HG03460 (cell line): Measurements from ENCODE around the gene LIX1.
"Not testable (repeated sequence)": the region's sequence is repeated elsewhere in the genome, so short reads cannot be mapped to it uniquely, and the experiment has no call there.

Experiments used
- ATAC-seq: cut with Tn5 transposase; IDR thresholded peaks from one replicate; pipeline ENCODE4 v1.9.1; 2021; ENCODE audit not compliant: unreplicated experiment

The LIX1 gene

DNA sequence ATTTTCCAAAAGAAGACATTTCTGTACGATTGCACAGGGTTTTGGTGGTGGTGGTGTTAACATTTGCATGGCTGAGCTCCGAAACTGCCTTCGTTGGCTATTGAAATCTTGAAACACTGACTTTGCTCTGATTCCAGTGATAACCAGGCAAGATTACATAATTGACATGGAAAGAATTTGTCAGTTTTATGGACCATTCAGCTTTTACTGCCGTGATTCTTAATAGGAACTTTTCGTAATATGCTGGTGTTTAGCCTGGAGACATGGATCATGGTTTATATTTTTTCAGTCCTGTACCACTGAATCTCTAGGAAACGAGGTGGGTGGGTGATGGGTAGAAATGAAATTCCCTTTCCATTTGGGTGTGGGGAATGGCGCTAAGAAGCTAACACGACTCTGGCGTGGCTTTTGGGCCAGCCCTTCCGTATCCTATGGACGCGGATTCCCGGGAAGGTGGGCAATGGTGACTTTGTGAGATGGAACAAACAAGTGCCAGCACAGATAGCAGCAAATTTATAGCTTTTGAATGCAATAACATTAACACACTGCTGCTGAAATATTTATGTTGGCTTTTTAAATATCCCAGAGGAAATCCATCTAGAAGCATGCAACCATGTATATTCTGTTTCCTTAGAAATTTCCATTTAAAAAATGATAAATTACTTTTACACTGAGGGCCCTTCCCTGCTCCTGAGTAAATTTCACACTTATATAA is 36.8 kb downstream of the LIX1 start:
- no peak for ATAC-seq

- ATAC-seq = no peak
Observed at GRCh38 chr5:97102010-97102470, 40.4 kb downstream of the LIX1 start.

GRCh38 chr5:97101189-97101910 is 41.1 kb downstream of the LIX1 start:
- no peak for ATAC-seq

DNA sequence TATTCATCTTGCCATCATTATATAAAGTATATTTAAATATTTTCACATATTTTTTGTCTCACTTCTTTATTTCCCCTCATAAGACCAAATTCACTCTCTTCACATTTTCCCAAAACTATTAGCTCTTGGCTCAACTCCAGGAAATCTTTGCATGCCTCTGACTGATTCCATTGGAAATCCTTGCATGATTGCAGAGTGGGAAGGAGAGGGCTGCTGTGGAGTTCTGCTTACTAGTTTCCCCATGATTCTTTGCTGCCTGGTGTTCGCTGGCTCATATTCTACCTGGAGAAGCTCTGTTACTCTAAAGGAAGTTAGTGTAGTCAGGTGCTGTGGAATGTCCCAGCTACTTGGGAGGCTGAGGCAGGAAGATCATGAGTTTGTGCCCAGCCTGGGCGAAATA is 41.9 kb downstream of the LIX1 start:
- no peak for ATAC-seq

DNA sequence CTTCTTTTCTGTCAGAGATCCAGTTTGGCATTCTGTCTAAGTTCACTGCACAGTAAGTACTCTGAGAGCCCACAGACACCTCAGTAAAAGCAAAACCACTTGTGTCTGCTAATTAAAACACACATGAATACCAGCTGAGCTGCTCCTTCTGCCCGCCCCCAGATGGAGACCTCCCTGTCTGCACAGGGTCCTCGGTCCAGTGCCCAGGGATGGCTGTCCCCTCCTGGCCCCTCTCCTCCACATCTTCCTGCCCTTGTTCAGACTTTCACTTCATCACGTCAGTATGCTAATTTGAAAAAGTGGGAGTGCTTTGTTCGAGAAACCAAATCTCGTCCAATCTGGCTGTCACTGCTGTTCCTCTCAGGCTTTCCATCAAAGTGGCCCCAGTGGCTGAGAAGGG is 43.5 kb downstream of the LIX1 start:
- no peak for ATAC-seq

GRCh38 chr5:97097326-97098230 is 44.8 kb downstream of the LIX1 start:
- no peak for ATAC-seq

GRCh38 chr5:97096846-97097245 is 45.6 kb downstream of the LIX1 start:
- ATAC-seq = no peak

DNA sequence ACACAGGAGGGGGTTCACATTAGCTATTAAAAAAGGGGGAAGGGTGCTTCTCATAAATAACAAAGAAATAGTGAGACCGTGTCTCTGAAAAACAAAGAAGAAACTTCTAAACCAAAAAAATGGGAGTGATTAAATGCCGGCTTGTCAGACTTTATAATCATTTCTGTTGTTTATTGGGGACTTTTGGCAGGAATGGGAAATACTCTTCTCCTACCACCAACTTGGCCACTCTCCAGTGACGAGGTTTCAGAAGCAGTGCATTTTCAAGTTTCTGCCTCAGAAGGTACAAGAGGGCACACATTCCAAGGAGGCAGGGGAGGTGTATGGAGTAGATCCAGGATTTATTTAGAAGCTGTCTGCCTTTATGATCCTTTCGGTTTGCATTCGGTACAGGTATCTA is 46.2 kb downstream of the LIX1 start:
- ATAC-seq = no peak

DNA sequence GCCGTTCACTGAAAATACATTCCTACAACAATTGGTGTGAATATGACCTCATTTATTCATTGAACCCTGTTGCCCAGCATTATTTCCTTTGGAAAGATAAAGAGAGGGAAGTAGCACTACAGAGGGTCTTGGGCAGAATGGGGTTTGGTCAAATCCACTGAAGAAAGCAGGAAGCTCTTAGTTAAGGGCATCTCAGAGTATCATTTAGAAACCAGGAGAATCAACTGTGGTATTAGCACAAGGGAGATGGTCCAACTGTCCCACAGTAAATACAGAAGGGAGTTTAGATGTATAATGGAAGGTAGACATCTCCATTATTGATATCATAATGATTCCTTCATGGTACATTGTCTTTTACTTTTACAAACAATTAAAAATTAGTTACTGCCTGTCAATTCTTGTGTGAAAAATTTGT is 47.1 kb downstream of the LIX1 start:
- peak; percentile 35 for ATAC-seq

DNA sequence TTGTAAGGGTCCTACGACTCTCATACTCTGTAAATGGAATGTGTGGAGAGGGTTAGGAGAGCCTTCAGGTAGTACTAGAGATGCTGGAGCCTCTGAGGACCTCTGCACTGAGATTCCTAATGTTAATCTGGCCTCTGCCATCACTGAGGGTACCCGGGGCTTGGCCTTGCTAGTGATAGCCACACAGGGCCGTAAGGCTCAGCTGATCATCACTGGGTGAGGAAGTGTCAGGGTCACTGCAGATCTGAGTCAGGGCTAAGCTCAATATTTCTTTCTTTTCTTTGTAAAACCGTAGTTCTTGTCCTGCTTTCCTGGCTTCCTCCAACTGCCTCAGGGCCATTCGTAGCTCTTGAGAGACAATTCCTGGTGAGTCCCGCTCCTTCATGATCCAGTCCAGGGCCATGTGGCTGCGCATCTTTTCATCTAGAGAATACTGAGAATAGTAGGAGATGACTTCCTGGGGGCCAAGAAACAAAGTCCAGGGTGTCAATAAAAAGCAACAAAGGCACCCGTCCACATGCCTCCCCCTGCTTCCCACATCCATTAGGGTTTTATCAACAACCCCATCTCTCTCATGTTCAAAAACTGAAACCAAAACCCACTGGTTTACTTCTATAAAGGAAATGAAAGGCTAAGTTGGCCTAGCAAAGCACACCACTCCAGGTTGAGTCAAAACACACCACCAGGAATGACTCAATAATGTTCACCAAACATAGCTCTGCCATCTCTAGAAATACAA is 47.7 kb downstream of the LIX1 start:
- ATAC-seq = peak; percentile 99

GRCh38 chr5:97093193-97093592 is 49.2 kb downstream of the LIX1 start:
- no peak for ATAC-seq

DNA sequence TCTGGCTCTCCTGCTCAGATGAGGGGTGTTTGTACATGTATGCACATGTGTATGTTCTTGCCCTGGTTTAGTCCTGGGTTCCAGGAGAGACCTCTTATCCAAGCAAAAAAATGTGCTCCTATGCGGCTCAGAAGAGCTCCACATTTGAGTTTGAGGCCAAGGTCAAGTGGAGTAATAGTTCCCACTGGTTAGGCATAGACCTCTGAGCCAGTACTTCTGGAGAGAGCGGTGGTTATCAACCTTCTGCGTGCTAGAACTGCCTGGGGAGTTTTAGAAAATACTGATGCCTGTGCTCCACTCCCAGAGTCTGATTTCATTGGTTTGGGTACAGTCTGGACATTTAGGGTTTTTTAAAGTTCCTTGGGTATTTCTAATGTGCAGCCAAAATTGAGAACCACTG is 51.5 kb downstream of the LIX1 start:
- no peak for ATAC-seq

- no peak for ATAC-seq
Observed at GRCh38 chr5:97089149-97089801, 53.1 kb downstream of the LIX1 start.

DNA sequence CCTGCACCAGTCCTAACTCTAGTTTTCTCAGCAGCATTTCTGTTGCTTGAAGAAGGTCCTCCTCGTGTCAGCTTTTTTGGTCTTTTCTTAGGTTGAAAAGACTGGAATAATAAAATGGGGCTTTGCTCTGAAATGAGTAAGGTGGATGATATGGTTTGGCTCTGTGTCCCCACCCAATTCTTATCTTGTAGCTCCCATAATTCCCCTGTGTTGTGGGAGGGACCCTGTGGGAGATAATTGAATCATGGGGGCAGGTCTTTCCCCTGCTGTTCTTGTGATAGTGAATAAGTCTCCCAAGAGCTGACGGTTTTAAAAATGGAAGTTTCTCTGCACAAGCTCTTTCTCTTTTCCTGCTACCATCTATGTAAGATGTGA is 53.6 kb downstream of the LIX1 start:
- no peak for ATAC-seq

DNA sequence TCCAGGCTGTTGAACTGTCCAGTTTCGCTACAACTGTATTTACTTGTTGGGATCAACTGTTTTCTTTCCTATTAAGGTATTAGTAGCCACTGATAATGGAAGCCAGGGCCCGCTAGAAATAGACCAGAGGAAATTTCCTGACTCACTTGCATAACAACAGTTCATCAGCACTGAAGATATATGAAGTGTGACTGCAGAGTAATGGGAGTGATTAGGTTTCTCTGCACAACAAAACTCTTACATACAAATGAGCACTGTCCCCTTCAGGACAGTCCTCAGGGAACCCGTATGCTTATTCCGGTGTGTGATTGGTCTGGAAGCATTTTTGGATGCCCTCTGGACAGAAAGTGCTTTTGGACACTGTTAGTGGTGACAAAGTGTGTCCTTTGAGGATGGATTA is 55.3 kb downstream of the LIX1 start:
- ATAC-seq = no peak

GRCh38 chr5:97085459-97086181 is 56.8 kb downstream of the LIX1 start:
- no peak for ATAC-seq

DNA sequence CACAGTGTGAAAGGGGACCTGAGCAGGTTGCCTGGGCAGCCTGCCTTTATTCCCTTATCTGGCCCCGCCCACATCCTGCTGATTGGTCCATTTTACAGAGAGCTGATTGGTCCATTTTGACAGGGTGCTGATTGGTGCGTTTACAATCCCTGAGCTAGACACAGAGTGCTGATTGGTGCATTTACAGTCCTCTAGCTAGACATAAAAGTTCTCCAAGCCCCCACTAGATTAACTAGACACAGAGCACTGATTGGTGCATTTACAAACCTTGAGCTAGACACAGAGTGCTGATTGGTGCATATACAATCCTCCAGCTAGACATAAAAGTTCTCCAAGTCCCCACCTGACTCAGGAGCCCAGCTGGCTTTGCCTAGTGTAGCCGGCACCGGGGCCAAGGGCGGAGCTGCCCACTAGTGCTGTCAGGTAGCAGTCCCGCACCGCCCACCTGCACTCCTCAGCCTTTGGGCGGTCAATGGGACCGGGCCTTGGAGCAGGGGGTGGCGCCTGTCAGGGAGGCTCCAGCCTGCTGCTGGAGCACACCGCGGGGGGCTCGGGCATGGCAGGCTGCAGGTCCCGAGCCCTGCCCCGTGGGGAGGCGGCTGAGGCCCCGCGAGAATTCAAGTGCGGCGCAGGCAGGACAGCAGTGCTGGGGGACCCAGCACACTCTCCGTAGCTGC is 57.5 kb downstream of the LIX1 start:
- not testable (repeated sequence) for ATAC-seq

- ATAC-seq = no peak
Observed at GRCh38 chr5:97078958-97079743, 63.3 kb downstream of the LIX1 start.
